Endodermal cell (in vitro differentiated cells): ENCODE data around the gene RND3. TPM values are rescaled to one million over a fixed set of nuclear protein-coding genes. Genes with fewer than 3 reads are reported as not detected.

Experiments used
- DNase-seq: peaks from one replicate; pipeline ENCODE4 v3.0.0-alpha.2; 2017
- H3K27ac ChIP-seq: 2 replicates; pipeline ENCODE4 v1.5.1; 2013; ENCODE audit warnings: mild to moderate bottlenecking, low read depth, low read length, moderate library complexity
- H3K27me3 ChIP-seq: 2 replicates; pipeline ENCODE4 v1.6.1; 2013; ENCODE audit warnings: mild to moderate bottlenecking, low read length, moderate library complexity; ENCODE audit not compliant: insufficient read depth, control insufficient read depth, poor library complexity, severe bottlenecking
- H3K36me3 ChIP-seq: 2 replicates; pipeline ENCODE4 v1.7.0; 2013; ENCODE audit warnings: mild to moderate bottlenecking, low read length, moderate library complexity; ENCODE audit not compliant: control insufficient read depth, insufficient read depth
- H3K4me1 ChIP-seq: one replicate; pipeline ENCODE4 v1.7.0; 2013; ENCODE audit warnings: low read length; ENCODE audit not compliant: control insufficient read depth, insufficient read depth
- H3K4me3 ChIP-seq: 2 replicates; pipeline ENCODE4 v1.5.1; 2013; ENCODE audit warnings: mild to moderate bottlenecking, low read length, moderate library complexity
- H3K9ac ChIP-seq: 2 replicates; pipeline ENCODE4 v1.6.1; 2013; ENCODE audit warnings: mild to moderate bottlenecking, low read length, moderate library complexity; ENCODE audit not compliant: poor library complexity, severe bottlenecking; ENCODE audit errors: extremely low read depth
- H3K9me3 ChIP-seq: 2 replicates; pipeline ENCODE4 v1.6.1; 2013; ENCODE audit warnings: mild to moderate bottlenecking, low read length, moderate library complexity; ENCODE audit not compliant: control insufficient read depth
- H3K27ac Mint-ChIP-seq: 2 replicates; pipeline ENCODE4 v1.8.0; 2020; ENCODE audit warnings: mixed read lengths
- H3K27me3 Mint-ChIP-seq: 2 replicates; pipeline ENCODE4 v1.8.0; 2021; ENCODE audit warnings: mild to moderate bottlenecking, mixed read lengths; ENCODE audit not compliant: insufficient read depth
- H3K36me3 Mint-ChIP-seq: 2 replicates; pipeline ENCODE4 v1.8.0; 2020; ENCODE audit warnings: low read depth, mixed read lengths
- H3K4me1 Mint-ChIP-seq: 2 replicates; pipeline ENCODE4 v1.8.0; 2020; ENCODE audit warnings: mixed read lengths
- H3K4me3 Mint-ChIP-seq: 2 replicates; pipeline ENCODE4 v1.8.0; 2020; ENCODE audit warnings: mild to moderate bottlenecking, moderate library complexity, mixed read lengths
- H3K9me3 Mint-ChIP-seq: 2 replicates; pipeline ENCODE4 v1.8.0; 2020; ENCODE audit warnings: mild to moderate bottlenecking, mixed read lengths
- WGBS, 2 experiments: methylation state at CpG; one replicate each; pipeline versions ENCODE4 v1.1.5 to v1.1.7; 2013; ENCODE audit warnings: missing lambda C conversion rate in 2 of 2, mixed read lengths in 1 of 2; ENCODE audit not compliant: insufficient coverage in 1 of 2, insufficient read length in 1 of 2; 5-methylcytosine and 5-hydroxymethylcytosine counted together
- total RNA-seq, 2 donors: library from RNA; stranded (reverse); fragmentation: NEBNext Ultra II Directional in 1 of 2; extraction: Animal tissue kit (Norgen Biotek cat#: 25700) in 1 of 2; gene quantifications; 2 replicates in 1 of 2; 3 replicates in 1 of 2; pipeline ENCODE4 v1.2.1, GENCODE V29; 2021
- TF ChIP-seq, protein P1 (sequence below): fragments of 200-600 bp; sonication (generic); conservative IDR thresholded peaks from 2 replicates; pipeline ENCODE4 v1.5.0; 2021; ENCODE audit warnings: antibody characterized with exemption, mild to moderate bottlenecking

RND3 gene
- total RNA-seq, 2 donors from 2014 or later: 1.3 to 7.8 TPM

DNA sequence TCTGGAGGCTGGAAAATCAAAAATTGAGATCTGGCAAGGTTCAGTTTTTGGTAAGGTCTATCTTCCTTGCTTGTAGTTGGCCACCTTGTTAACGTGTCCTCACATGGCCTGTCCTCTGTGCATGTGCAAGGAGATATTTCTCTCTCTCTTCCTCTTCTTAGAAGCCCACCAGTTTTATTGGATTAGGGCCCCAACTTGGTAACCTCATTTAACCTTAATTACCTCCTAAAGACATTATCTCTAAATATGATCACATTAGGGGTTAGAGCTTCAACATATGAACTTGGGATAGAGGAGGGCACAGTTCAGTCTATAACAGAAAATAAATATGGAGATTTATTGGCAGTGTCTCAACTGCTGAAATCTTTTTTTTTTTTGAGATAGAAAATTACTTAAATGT lies 19.6 kb upstream of the RND3 start:
- peaks cover 17% of the 10 kb centered on the region for H3K4me1 Mint-ChIP-seq
- TF ChIP-seq, protein P1, sequence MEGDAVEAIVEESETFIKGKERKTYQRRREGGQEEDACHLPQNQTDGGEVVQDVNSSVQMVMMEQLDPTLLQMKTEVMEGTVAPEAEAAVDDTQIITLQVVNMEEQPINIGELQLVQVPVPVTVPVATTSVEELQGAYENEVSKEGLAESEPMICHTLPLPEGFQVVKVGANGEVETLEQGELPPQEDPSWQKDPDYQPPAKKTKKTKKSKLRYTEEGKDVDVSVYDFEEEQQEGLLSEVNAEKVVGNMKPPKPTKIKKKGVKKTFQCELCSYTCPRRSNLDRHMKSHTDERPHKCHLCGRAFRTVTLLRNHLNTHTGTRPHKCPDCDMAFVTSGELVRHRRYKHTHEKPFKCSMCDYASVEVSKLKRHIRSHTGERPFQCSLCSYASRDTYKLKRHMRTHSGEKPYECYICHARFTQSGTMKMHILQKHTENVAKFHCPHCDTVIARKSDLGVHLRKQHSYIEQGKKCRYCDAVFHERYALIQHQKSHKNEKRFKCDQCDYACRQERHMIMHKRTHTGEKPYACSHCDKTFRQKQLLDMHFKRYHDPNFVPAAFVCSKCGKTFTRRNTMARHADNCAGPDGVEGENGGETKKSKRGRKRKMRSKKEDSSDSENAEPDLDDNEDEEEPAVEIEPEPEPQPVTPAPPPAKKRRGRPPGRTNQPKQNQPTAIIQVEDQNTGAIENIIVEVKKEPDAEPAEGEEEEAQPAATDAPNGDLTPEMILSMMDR: no peak
- Histone ChIP-seq H3K9me3 (peaks cover 16% of the 10 kb centered on the region), H3K9ac (no peak overlapping the region), H3K36me3 (no peaks in the 10 kb centered on the region), H3K4me1 (peaks cover 3% of the 10 kb centered on the region), H3K27me3 (no peaks in the 10 kb centered on the region), H3K27ac (no peak overlapping the region), H3K4me3 (no peak overlapping the region)
- H3K9me3 Mint-ChIP-seq: peaks cover 6% of the 10 kb centered on the region
- WGBS, 2 experiments: 87% methylated on average over 1 of the region's 1 CpG; no CpG with 5 or more reads in 1 of the 2 experiments
- DNase-seq: no peak
- H3K4me3 Mint-ChIP-seq: no peak overlapping the region
- peaks cover 1% of the 10 kb centered on the region for H3K27me3 Mint-ChIP-seq
- H3K27ac Mint-ChIP-seq: no peak overlapping the region
- no peaks in the 10 kb centered on the region for H3K36me3 Mint-ChIP-seq

DNA sequence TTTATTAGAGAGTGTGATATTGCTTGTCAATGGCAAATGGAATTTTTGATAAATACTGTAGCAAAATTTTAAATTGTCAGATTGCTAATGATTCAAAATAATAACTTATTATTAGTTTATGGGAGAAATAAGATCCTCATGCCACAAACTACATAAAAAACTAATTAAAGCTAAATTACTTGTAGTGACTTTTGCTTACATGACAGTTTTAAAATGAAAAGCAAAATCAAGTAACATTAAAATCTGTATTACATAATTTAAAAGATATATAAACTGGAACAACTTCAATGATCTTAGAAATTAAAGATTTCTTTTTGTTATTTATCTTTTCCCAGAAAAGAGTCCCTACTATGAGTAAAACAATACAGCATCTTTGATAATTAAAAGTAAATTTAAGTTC lies 17.7 kb upstream of the RND3 start:
- peaks cover 16% of the 10 kb centered on the region for H3K9me3 ChIP-seq
- H3K9ac ChIP-seq: no peak overlapping the region
- no peak overlapping the region for H3K4me3 ChIP-seq
- peaks cover 6% of the 10 kb centered on the region for H3K9me3 Mint-ChIP-seq
- H3K27me3 ChIP-seq: no peaks in the 10 kb centered on the region
- H3K4me1 ChIP-seq: no peaks in the 10 kb centered on the region
- no peaks in the 10 kb centered on the region for H3K36me3 Mint-ChIP-seq
- no peak overlapping the region for H3K4me3 Mint-ChIP-seq
- no peak for DNase-seq
- H3K27me3 Mint-ChIP-seq: peaks cover 1% of the 10 kb centered on the region
- H3K27ac Mint-ChIP-seq: no peak overlapping the region
- no peaks in the 10 kb centered on the region for H3K36me3 ChIP-seq
- no peak overlapping the region for H3K27ac ChIP-seq
- TF ChIP-seq, protein P1: no peak
- peaks cover 6% of the 10 kb centered on the region for H3K4me1 Mint-ChIP-seq

DNA sequence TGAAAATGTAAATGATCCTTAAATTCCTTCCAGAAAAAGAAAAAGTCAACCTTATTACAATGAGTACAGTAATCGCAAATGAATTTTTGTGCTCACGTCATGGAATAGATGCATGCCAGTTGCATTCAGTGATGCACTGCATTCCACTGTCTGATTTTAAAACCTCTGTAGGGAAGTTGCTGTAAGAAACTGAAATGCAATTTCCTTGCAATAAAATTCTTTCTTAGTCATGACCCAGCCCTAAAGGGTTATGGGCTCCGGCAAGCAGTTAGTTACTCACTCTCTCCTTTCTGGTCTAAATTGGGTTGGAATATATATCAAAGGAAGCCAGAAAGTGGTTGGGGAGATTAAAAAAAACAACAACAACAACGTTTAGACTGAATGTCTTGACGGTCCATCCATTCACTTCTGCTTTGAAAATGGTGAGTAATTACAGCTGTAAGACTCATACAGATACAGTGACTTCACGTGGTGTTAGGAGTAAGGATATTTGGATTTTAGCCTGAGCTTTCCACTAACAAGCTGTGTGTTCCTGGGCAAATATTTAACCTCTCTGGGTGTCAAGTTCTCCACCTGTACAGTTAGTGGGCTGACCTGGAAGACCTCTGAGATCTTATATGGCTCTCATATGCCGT lies 8.6 kb upstream of the RND3 start:
- no peaks in the 10 kb centered on the region for H3K9me3 Mint-ChIP-seq
- no peak overlapping the region for H3K27ac Mint-ChIP-seq
- H3K27me3 Mint-ChIP-seq: peaks cover 3% of the 10 kb centered on the region
- Histone ChIP-seq H3K4me1 (no peaks in the 10 kb centered on the region), H3K9me3 (no peaks in the 10 kb centered on the region), H3K4me3 (no peak overlapping the region), H3K9ac (no peak overlapping the region), H3K27me3 (peaks cover 3% of the 10 kb centered on the region), H3K36me3 (no peaks in the 10 kb centered on the region), H3K27ac (no peak overlapping the region)
- DNase-seq: no peak
- H3K36me3 Mint-ChIP-seq: no peaks in the 10 kb centered on the region
- 88 to 91% methylated on average over 7 of the region's 7 CpGs for WGBS, 2 experiments
- TF ChIP-seq, protein P1: no peak
- no peaks in the 10 kb centered on the region for H3K4me1 Mint-ChIP-seq
- H3K4me3 Mint-ChIP-seq: no peak overlapping the region
